HG02884 (cell line): Measurements from ENCODE around the gene SIGLEC9.

Experiments used
- ATAC-seq: cut with Tn5 transposase; IDR thresholded peaks from one replicate; pipeline ENCODE4 v1.9.1; 2021; ENCODE audit warnings: mild to moderate bottlenecking, moderate library complexity; ENCODE audit not compliant: unreplicated experiment

The SIGLEC9 gene

GRCh38 chr19:51096473-51097165 is 28.1 kb upstream of the SIGLEC9 start:
- ATAC-seq: no peak

- no peak for ATAC-seq
Measured at GRCh38 chr19:51097166-51097738, 27.5 kb upstream of the SIGLEC9 start.

- no peak for ATAC-seq
Measured at GRCh38 chr19:51097796-51098195, 26.9 kb upstream of the SIGLEC9 start.

GRCh38 chr19:51098365-51099046 is 26.2 kb upstream of the SIGLEC9 start:
- ATAC-seq: no peak

- no peak for ATAC-seq
Measured at GRCh38 chr19:51099047-51099382, 25.7 kb upstream of the SIGLEC9 start.

GRCh38 chr19:51100601-51101000 is 24.1 kb upstream of the SIGLEC9 start:
- ATAC-seq: no peak

GRCh38 chr19:51101171-51101865 is 23.4 kb upstream of the SIGLEC9 start:
- ATAC-seq: no peak

- ATAC-seq: no peak
Measured at GRCh38 chr19:51102991-51103390, 21.7 kb upstream of the SIGLEC9 start.

- ATAC-seq: no peak
Measured at GRCh38 chr19:51103926-51104341, 20.8 kb upstream of the SIGLEC9 start.

- ATAC-seq: no peak
Measured at GRCh38 chr19:51107406-51108065, 17.2 kb upstream of the SIGLEC9 start.

GRCh38 chr19:51108066-51108804 is 16.5 kb upstream of the SIGLEC9 start, which contains the start of gene CTU1:
CTU1 (minus strand) TSS chr19:51108409; CDS start chr19:51104569, 3,840 bp downstream.
- ATAC-seq: peak; percentile 95

- ATAC-seq: peak; percentile 10
Measured at GRCh38 chr19:51108805-51109146, 15.9 kb upstream of the SIGLEC9 start.

GRCh38 chr19:51110666-51110971 is 14.1 kb upstream of the SIGLEC9 start:
- ATAC-seq: no peak

GRCh38 chr19:51111606-51112005 is 13.1 kb upstream of the SIGLEC9 start:
- no peak for ATAC-seq

GRCh38 chr19:51114087-51114729 is 10.5 kb upstream of the SIGLEC9 start:
- ATAC-seq: no peak

GRCh38 chr19:51116736-51117286 is 7.9 kb upstream of the SIGLEC9 start:
- ATAC-seq: no peak

GRCh38 chr19:51119101-51119500 is 5.6 kb upstream of the SIGLEC9 start:
- ATAC-seq: no peak

- ATAC-seq: no peak
Measured at GRCh38 chr19:51119611-51120010, 5.1 kb upstream of the SIGLEC9 start.

- no peak for ATAC-seq
Measured at GRCh38 chr19:51120160-51120559, 4.5 kb upstream of the SIGLEC9 start.

- ATAC-seq: no peak
Measured at GRCh38 chr19:51121257-51121656, 3.4 kb upstream of the SIGLEC9 start.
